Activated T-helper 9 cell treated with anti-CD3 and anti-CD28 coated beads, Interleukin-2, amount 50 U/mL, for 16 hours (primary cell): ENCODE measurements around the gene RAD51B.

Source experiments
- DNase-seq: peaks from one replicate; pipeline ENCODE4 v3.0.0-alpha.2; 2020; ENCODE audit warnings: low read depth

RAD51B gene

GRCh38 chr14:68704736-68705720 lies 885.4 kb downstream of the RAD51B start:
- no peak for DNase-seq

DNA sequence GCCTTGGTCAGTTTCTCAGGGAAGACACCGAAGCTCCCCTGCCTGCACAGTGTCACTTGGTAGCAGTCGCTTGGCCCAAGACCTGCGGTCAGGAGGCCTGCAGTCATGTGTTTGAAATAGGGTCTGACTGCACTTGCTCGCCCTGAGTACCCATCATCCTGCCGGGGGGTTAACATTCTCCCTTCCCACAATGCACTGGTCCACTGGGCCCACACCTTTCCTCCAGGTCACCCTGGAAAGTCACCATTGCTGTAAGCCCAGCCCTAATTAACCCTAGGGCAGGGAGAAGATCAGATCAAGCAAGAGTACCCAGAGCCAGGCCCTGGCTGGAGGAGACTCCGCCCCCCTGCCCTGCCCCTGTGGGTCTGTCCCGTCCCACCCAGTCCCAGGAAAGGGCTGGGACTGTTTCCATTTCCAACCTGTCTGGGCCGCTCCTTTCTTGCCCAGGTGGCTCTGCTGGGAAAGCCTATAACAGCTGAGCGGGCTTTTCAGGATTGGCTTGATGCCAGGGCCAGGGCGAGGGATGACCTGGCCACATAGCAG lies 886.2 kb downstream of the RAD51B start:
- no peak for DNase-seq

- DNase-seq: no peak
These were observed 887.9 kb downstream of the RAD51B start for GRCh38 chr14:68707482-68707881.

DNA sequence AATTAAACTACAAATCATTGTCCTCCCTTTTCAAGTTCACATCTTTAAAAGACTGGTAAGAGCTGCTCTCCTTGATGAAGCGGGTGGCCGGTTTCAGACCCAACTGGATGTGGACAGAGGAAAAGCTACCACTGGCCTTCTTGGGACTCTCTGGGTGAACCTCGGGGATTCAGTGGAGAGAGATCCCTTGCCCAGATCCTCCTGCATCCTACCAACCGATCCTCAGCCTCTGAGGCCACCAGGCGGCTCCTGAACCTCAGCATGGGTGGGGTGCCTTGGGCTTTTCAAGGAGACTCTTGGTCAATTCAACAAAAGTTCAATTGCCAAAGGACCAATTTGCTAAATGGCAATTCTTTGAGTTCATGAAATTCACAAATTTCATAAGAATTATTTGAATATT lies 888.8 kb downstream of the RAD51B start:
- DNase-seq: no peak

- DNase-seq: no peak
These were observed 889.4 kb downstream of the RAD51B start for GRCh38 chr14:68709007-68709406.

GRCh38 chr14:68710776-68711175 lies 891.2 kb downstream of the RAD51B start:
- no peak for DNase-seq

DNA sequence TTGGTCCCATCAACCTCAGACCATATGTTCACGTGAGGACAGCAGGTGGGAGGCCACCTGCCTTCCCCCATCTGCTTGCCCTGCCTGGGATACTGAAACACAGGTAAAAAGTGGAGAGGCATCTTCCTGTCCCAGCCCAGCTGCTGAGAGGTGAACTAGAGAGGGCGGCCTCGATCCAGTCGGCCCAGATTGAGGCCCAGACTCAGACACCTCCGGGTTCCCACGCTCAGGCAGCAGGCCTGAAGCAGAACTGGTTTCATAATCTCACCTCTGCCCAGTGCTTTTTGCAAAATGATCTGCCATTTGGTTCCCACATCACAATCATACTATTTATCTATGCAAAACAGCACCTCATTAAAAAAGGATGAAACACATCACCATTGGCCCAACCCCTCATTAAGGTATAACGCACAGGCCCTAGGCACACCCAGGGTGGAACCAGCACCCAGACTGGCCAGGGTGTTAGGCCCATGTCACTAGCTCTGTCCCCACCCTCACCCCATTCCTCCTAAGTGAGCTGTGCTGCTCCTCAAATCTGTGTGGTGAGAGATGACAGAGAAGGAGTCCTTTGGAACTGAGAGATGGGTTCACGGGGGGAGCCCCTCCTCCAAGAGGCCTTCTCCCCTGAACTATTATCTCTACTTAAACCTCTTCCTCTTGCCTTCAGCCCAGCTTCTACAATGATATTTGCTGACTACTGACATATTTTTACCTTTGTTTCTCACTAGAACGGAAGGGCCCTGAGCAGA lies 892.2 kb downstream of the RAD51B start:
- no peak for DNase-seq

DNA sequence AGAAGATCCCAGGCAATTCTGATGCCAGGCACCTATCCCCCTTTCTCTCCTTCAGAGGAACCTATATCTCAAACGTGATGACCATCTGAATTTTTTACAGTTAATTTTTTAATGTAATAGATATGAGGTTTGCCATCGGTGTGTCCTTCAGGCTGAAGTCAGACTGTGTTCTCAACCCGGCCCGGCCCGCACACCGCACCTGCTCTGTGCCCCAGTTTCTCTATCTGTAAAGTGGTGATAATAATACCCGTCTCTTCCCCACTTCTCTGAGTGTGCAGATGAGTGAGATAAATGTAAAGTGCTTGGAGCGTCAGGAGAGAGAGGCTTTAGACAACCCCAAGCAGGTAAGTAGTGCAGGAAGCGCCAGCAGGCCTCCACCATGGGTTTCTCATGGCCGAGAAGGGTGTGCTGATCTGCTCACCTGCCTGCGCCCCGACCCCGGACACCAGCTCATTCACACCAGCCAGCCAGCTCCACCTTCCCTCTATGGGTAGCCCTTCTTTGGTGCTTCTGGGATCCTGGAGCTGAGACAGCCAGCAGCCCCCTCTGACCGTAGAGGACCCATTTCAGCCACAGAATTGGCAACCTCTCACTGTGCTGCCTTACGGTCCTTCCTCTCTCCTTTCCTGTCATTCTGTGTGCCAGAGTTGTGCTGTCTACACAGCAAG lies 893.3 kb downstream of the RAD51B start:
- no peak for DNase-seq

- DNase-seq: no peak
These were observed 894.2 kb downstream of the RAD51B start for GRCh38 chr14:68713782-68714181.

GRCh38 chr14:68714991-68715924 lies 895.7 kb downstream of the RAD51B start:
- DNase-seq: no peak

DNA sequence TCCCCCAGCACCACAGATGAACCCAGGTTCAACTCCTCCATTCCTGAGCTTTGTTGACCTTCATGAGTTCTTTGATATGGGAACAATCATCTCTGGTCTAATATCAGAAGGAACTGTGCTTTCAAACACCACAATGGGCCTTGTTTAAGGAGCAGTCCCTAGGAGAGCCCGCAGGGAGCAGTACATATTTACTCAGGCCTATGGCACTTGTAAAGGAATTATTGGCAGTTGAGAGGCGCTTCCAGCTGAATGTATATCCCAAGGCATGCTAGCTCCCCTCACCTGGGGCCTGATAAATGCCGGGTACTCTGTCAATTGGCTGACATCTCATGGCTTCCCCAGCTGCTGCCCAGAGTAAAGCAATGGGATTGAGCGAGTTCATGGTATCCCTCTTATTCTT lies 897.1 kb downstream of the RAD51B start:
- DNase-seq: no peak

DNA sequence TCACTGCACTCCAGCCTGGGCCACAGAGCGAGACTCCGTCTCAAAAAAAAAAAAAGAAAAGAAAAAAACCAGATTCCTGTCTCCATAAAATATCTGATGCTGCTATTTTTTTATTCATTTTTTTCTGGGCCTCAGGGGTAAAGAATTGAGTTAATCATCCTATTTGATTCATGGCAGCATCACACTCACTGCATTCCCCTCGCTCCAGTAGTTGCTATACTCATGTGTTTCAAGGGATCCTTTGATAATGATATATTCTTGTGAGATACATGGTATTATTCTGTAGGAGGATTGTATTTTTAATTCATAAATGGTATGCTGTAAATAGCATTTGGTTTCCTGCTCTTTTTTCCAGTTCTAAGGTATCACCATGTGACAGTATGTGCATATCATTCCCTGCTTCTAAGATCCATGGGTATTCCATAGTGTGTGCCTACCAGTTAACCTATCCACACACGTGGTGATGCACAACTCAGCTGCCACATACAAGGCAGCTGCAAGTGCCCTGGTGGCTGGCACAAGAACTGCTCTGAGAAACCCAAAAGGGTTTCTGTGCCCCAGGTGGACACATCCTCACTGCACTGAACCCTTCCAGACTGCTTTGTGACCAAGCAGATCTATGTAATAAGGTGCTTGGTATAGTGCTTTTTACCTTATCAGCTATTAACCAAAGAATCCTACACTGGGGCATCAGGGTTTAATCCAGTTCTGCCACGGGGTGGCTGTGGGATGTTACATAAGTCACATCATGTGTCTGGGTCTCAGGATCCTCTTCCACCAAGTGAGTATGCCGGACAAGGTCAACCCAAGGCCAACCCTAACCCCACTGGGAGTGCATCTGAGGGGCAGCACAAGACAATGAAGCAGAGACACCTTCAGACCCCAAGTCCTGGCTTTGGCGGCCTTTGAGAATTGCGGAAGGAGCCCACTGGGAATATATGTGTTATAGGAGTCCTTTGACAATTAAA lies 898.7 kb downstream of the RAD51B start:
- DNase-seq: no peak

DNA sequence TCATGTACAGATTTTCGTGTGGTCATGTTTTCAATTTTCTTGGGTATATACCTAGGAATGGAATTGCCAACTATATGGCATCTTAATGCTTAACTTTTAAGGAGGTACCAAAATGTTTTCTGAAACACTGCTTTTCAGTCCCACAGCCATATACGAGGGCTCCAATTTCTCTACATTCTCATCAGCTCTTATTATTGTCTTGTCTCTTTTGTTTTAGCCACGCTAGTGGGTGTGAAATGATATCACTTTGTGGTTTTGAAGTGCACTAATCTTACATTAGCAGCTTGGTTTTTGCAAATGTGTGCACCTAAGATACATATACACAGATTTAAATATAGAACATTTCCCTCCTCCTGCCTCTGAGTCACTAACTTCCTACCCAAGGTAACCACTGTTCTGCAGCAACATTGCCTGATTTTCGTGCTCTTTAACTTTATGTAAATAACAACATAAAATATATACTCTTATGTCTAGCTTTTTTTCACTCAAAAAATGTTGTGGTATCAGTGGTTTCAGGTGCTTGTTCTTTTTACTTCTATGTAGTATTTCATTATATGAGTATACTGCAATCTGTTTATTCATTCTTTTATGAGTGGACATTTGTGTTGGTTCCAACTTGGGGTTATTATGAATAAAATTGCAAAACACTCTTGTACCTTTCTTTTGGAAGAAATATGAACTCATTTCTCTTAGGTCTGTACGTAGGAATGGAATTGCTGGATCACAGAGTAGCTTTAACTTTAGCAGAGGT lies 900.2 kb downstream of the RAD51B start:
- no peak for DNase-seq

- DNase-seq: no peak
These were observed 902.6 kb downstream of the RAD51B start for GRCh38 chr14:68722186-68722585.

DNA sequence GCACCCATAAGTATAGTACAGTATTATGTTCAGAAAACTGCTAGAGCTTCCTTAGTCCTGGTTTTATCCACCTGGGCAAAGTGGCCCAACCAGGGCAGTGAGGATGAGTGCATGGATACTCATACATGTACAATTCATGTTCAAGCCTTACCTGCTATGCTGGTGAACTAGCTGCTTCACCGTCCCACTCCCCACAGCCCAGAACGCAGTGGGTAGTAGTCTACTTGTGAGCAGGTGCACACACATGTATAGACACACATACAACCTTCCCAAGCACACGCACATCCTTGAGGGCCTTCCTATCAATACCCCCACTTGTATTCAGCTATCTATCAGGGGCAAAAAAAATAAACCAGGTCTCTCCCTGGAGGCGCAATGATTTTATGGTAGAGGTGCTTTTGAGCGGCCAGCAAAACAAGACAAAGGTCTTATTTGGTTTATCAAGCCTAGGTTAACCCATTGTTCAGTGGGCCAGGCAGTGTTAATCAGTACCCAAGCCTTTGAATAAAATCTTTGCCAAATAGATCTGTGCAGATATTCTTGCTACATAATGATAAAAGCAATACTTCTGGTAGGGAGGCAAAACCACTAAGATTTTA lies 903.5 kb downstream of the RAD51B start:
- DNase-seq: no peak

- DNase-seq: no peak
These were observed 904.3 kb downstream of the RAD51B start for GRCh38 chr14:68723808-68724268.

DNA sequence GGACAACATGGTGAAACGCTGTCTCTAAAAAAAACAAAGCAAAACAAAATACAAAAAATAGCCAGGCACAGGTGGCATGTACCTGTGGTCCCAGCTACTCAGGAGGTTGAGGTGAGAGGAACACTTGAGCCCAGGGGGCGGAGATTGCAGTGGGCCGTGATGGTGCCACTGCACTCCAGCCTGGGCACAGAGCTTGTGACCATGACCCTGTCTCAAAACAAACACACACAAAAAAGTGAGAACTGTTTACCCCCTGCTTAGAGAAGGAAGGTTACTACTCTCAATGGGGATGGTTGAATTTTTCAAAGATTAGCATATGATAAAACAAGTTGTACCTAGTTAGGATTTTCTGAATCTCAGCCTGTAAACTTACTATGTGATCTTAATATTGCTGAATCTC lies 905.3 kb downstream of the RAD51B start:
- no peak for DNase-seq

GRCh38 chr14:68726093-68726695 lies 906.6 kb downstream of the RAD51B start:
- DNase-seq: no peak
